ENCODE data around the gene MAP4K4. TPM values are rescaled to one million over a fixed set of nuclear protein-coding genes. Genes with fewer than 3 reads are reported as not detected.
A peak's percentile ranks its signal among the peaks of the same experiment; 100 is the strongest.

The MAP4K4 gene
- total RNA-seq, 4 donors from 2014 or later, result 29.6 to 56.6 (median 38.2) TPM

DNA sequence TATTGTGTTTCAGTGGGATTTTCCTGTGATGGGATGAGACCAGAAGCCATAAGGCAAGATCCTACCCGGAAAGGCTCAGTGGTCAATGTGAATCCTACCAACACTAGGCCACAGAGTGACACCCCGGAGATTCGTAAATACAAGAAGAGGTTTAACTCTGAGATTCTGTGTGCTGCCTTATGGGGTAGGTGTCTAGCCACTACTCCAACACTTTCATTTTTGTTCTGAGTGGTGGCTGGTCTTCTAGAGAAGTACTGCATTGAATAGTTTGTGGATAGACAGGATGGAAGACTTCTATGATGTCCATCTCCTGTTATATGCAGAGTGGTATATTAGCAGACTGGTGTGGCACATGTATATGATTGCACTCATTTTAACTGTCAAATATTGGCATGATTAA is 176.6 kb downstream of the MAP4K4 start:
- WGBS, result 97% methylated on average over 3 of the region's 3 CpGs
- TF ChIP-seq POLR2A (IDR thresholded peaks at IDR 0.05), result no peak
- TF ChIP-seq EP300 (IDR thresholded peaks at IDR 0.05), result no peak
- no peak for TF ChIP-seq POLR2AphosphoS5 (IDR thresholded peaks at IDR 0.05)
- TF ChIP-seq, protein P1, sequence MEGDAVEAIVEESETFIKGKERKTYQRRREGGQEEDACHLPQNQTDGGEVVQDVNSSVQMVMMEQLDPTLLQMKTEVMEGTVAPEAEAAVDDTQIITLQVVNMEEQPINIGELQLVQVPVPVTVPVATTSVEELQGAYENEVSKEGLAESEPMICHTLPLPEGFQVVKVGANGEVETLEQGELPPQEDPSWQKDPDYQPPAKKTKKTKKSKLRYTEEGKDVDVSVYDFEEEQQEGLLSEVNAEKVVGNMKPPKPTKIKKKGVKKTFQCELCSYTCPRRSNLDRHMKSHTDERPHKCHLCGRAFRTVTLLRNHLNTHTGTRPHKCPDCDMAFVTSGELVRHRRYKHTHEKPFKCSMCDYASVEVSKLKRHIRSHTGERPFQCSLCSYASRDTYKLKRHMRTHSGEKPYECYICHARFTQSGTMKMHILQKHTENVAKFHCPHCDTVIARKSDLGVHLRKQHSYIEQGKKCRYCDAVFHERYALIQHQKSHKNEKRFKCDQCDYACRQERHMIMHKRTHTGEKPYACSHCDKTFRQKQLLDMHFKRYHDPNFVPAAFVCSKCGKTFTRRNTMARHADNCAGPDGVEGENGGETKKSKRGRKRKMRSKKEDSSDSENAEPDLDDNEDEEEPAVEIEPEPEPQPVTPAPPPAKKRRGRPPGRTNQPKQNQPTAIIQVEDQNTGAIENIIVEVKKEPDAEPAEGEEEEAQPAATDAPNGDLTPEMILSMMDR (IDR thresholded peaks at IDR 0.05), result no peak
- DNase-seq (ENCODE audit: low spot score in 2 of 2), result no peak

DNA sequence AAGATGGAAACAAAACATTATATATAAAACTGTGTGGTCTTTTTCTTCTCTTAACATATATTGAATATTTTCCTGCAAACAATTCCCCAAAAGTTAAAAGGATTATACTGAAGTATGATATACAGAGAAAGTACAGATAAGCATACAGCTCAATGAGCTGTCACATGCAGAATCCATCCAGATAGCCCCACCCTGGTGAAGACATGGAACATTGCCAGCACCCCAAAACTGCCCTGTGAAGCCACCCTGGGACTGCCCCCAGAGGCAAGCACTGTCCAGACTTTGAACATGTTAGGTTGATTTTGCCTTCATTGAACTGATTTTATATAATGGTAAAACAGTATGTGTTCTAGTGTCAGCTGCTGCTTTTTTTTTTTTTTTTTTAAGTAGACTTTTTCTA is 182.0 kb downstream of the MAP4K4 start:
- Histone ChIP-seq H3K36me3 (peaks cover 53% of the 10 kb centered on the region), H3K27me3 (no peaks in the 10 kb centered on the region)

More for the DNA sequence above, 176.6 kb downstream of the MAP4K4 start:
- Histone ChIP-seq H3K36me3 (peaks cover 91% of the 10 kb centered on the region), H3K27ac (no peak overlapping the region), H3K9me3 (no peaks in the 10 kb centered on the region), H3K27me3 (no peaks in the 10 kb centered on the region), H3K4me3 (no peak overlapping the region), H3K4me1 (no peaks in the 10 kb centered on the region)

DNA sequence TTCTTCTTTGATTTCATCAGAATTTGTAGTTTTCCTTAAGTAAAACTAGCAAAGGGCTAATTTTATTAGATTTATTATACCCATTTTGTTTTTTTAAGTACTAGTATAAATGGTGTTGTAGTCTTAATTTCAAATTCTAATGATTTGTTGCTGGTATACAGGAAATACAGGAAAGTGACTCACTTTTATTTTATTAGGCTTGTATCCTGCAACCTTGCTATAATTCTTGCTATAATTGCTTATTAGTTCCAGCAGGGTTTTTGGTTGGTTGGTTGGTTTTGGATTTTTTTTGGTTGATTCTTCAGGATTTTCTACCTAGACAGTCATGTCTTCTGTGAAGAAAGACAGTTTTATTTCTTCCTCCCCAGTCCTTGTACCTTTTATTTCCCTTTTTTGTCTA is 183.6 kb downstream of the MAP4K4 start:
- Histone ChIP-seq H3K27ac (no peak overlapping the region), H3K4me1 (peaks cover 10% of the 10 kb centered on the region), H3K27me3 (no peaks in the 10 kb centered on the region), H3K4me3 (no peak overlapping the region), H3K9me3 (no peaks in the 10 kb centered on the region), H3K36me3 (peaks cover 41% of the 10 kb centered on the region)
- no peak for TF ChIP-seq POLR2A (IDR thresholded peaks at IDR 0.05)
- no peak for DNase-seq (ENCODE audit: low spot score in 2 of 2)

More for the DNA sequence above, 182.0 kb downstream of the MAP4K4 start:
- H3K4me1 ChIP-seq, result peaks cover 10% of the 10 kb centered on the region
- H3K4me3 ChIP-seq, result no peak overlapping the region
- H3K27ac ChIP-seq, result no peak overlapping the region
- TF ChIP-seq POLR2AphosphoS5 (IDR thresholded peaks at IDR 0.05), result no peak
- no peak for TF ChIP-seq EP300 (IDR thresholded peaks at IDR 0.05)
- TF ChIP-seq POLR2A (IDR thresholded peaks at IDR 0.05), result no peak
- TF ChIP-seq, protein P1 (IDR thresholded peaks at IDR 0.05), result no peak
- no peaks in the 10 kb centered on the region for H3K9me3 ChIP-seq
- no peak for DNase-seq (ENCODE audit: low spot score in 2 of 2)

DNA sequence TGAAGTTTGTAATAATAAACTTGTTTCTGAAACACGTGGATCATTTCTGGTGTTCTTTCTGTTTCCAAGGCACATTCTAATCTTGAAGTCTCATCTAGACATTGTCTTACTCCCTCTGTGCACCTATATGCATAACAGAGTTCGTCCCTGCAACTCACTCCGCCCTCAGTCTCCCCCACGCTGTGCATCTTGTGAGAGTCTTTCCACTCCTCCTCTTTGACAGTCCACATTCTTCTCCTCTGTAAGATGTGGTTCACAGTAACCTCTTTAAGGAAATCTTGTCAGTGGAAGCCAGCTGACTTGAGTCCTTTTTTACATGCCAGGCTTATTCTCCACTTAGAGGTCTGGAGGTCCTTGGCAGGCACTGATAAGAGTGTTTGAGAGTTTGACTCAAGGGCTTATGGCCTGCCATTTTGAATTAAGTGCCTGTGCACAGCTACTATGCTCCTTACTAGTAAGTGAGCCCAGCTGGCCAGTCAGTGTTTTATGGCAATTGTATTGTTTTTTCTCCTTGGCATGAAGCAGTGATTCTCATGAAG is 185.3 kb downstream of the MAP4K4 start:
- Histone ChIP-seq H3K9me3 (no peaks in the 10 kb centered on the region), H3K4me3 (no peak overlapping the region), H3K27ac (no peak overlapping the region), H3K4me1 (peaks cover 10% of the 10 kb centered on the region), H3K36me3 (peaks cover 36% of the 10 kb centered on the region), H3K27me3 (no peaks in the 10 kb centered on the region)
- DNase-seq (ENCODE audit: low spot score in 2 of 2), result no peak
- WGBS, result 84% methylated on average over 4 of the region's 4 CpGs
- TF ChIP-seq, protein P1 (IDR thresholded peaks at IDR 0.05), result no peak

DNA sequence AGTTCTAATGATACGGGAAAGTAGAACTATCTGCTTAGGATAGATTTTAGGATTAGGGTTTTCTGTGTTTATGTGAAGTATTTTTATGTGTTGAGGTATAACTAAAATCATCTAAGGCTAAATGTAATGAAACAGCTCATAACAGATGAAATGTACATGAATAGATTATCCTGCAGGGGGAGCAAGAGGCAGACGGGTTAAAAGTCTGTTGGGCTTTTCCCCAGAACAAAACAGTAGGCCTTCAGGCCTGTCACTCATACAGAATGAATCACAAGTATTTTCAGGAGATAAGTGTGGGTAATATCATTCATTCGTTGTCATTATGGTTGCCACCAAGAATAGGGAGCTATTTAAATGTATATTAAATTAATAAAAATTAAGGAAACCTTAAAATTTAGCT is 186.4 kb downstream of the MAP4K4 start:
- 32% methylated on average over 3 of the region's 3 CpGs for WGBS
- no peak overlapping the region for H3K27ac ChIP-seq
- peaks cover 10% of the 10 kb centered on the region for H3K4me1 ChIP-seq
- no peaks in the 10 kb centered on the region for H3K9me3 ChIP-seq
- DNase-seq (ENCODE audit: low spot score in 2 of 2), result no peak
- no peak overlapping the region for H3K4me3 ChIP-seq
- TF ChIP-seq EP300 (IDR thresholded peaks at IDR 0.05), result no peak
- TF ChIP-seq, protein P1 (IDR thresholded peaks at IDR 0.05), result peak; percentile 50 to 69
- H3K27me3 ChIP-seq, result no peaks in the 10 kb centered on the region
- peaks cover 39% of the 10 kb centered on the region for H3K36me3 ChIP-seq

DNA sequence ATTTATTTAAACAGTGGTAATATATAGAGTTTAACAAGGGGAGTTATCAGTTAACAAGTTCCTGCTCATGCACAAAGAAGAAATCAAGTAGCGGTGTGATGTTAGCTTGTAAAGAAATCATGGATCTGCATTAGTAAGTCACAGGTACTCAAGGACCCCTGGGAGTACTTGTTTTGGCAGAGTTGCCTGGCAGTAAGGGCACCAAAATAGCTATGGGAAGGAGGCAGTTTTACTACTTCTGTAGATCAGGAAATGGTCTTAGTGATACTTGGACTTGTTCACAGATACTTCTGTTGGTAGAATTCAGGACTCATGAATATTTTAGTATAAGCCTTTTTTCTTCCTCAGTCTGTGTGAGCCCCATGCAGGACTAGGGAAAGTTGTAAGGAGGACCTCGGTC is 186.9 kb downstream of the MAP4K4 start:
- Histone ChIP-seq H3K4me3 (no peak overlapping the region), H3K9me3 (no peaks in the 10 kb centered on the region), H3K27me3 (no peaks in the 10 kb centered on the region), H3K4me1 (peaks cover 10% of the 10 kb centered on the region), H3K27ac (no peak overlapping the region), H3K36me3 (peaks cover 44% of the 10 kb centered on the region)
- 82% methylated on average over 2 of the region's 2 CpGs for WGBS
- TF ChIP-seq POLR2AphosphoS5 (IDR thresholded peaks at IDR 0.05) (no peak), POLR2A (IDR thresholded peaks at IDR 0.05) (no peak), EP300 (IDR thresholded peaks at IDR 0.05) (no peak)
- TF ChIP-seq, protein P1 (IDR thresholded peaks at IDR 0.05), result no peak
- DNase-seq (ENCODE audit: low spot score in 2 of 2), result no peak

Data from suprapubic skin (tissue), 4 donors.